Activated CD8-positive, alpha-beta T cell treated with anti-CD3 and anti-CD28 coated beads for 36 hours (primary cell): Measurements from ENCODE around the gene TNNT2. TPM values are rescaled to one million over a fixed set of nuclear protein-coding genes. Genes with fewer than 3 reads are reported as not detected.

Experiments used
- ATAC-seq: fragments of 200-7000 bp; cut with Tn5 transposase; one replicate; pipeline ENCODE4 v1.10.0; 2021; ENCODE audit warnings: mild to moderate bottlenecking, moderate library complexity
- CTCF ChIA-PET: fragments of 350-600 bp; sonication (Branson Sonifier 250); formaldehyde crosslinking; loops from one replicate; lab custom pipeline; 2021; ENCODE audit warnings: antibody characterized with exemption; lab: Charles Lee
- POLR2A ChIA-PET: fragments of 350-600 bp; sonication (Branson Sonifier 250); formaldehyde crosslinking; loops from one replicate; lab custom pipeline; 2021; ENCODE audit warnings: antibody characterized with exemption; lab: Charles Lee
- DNase-seq: peaks from one replicate; pipeline ENCODE4 v3.0.0-alpha.2; 2020
- H3K27ac Mint-ChIP-seq: one replicate; pipeline ENCODE4 v1.8.0; 2021; ENCODE audit warnings: mild to moderate bottlenecking, mixed read lengths
- H3K27me3 Mint-ChIP-seq: one replicate; pipeline ENCODE4 v1.8.0; 2021; ENCODE audit warnings: mixed read lengths
- H3K36me3 Mint-ChIP-seq: one replicate; pipeline ENCODE4 v1.8.0; 2021; ENCODE audit warnings: low read depth, mixed read lengths
- H3K4me1 Mint-ChIP-seq: one replicate; pipeline ENCODE4 v1.8.0; 2021; ENCODE audit warnings: low read depth, mixed read lengths
- H3K4me3 Mint-ChIP-seq: one replicate; pipeline ENCODE4 v1.8.0; 2021; ENCODE audit warnings: mild to moderate bottlenecking, moderate library complexity, mixed read lengths
- H3K9me3 Mint-ChIP-seq: one replicate; pipeline ENCODE4 v1.8.0; 2021; ENCODE audit warnings: mixed read lengths
- intact Hi-C: fragments of 100-400 bp; cut with micrococcal nuclease; formaldehyde crosslinking; loops from one replicate; pipeline ENCODE4 v1.10.0; 2022
- total RNA-seq, 2 experiments: library from RNA; stranded (reverse); gene quantifications; one replicate each; pipeline ENCODE4 v1.2.3, GENCODE V29; 2021
- TF ChIP-seq, protein P1 (sequence below): fragments of 200-600 bp; IDR thresholded peaks from one replicate; pipeline ENCODE4 v1.8.0; 2022; ENCODE audit warnings: antibody characterized with exemption, mild to moderate bottlenecking

TNNT2 gene
- total RNA-seq, 2 experiments from 2014 or later, result not detected

DNA sequence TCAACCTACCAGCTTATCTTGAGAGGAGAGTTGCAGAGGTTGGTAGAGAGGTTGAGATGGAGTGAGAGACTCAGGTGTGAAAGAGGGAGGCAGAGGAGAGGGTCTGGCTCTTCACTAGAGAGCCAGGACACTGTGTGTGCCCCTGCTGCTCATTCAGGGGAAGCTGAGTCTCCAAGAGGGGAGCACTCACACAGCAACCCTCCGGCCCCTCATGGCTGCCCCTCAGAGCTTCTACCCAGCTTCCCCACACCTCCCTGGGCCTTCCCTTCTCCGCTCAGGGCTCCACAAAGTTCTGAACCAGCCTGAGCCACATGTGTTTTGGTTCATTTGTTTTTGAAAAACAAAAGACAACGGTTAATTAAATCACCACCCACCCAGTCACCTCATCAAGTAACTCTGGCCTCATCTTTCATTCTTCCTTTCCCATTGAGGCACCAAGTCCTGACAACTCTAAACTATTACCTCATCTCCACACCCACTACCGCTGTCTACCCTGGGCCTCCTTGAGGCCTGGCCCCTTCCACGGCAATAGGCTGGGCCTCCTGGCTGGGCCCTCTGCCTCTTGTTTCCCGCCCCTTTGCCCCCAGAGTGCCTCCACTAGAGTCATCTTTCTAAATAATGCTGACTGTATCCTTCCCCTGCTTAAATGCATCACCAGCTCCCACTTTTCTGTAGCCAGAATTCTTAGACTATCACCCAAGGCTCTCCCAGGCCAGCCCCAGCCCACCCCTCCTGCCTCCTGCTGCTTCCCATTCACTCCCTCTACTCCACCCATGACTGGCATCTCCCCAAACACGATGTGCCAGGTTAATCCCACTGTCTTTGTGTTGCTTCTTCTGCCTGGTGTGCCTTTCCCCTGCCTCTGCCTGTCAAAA, 33.0 kb downstream of the TNNT2 start:
- ATAC-seq (no peak), DNase-seq (no peak)
- Mint-ChIP-seq H3K36me3 (no peaks in the 10 kb centered on the region), H3K4me1 (no peaks in the 10 kb centered on the region), H3K9me3 (peaks cover 2% of the 10 kb centered on the region), H3K4me3 (no peak overlapping the region), H3K27ac (no peak overlapping the region), H3K27me3 (peaks cover 21% of the 10 kb centered on the region)
- POLR2A ChIA-PET, result no interaction called here
- CTCF ChIA-PET, result interaction anchor here (1.4 kb wide), 1 partner anchor 18 kb away, joined by 3 read pairs; no protein-coding TSS in a partner anchor
- intact Hi-C loops, result no loop called here
- TF ChIP-seq, protein P1, sequence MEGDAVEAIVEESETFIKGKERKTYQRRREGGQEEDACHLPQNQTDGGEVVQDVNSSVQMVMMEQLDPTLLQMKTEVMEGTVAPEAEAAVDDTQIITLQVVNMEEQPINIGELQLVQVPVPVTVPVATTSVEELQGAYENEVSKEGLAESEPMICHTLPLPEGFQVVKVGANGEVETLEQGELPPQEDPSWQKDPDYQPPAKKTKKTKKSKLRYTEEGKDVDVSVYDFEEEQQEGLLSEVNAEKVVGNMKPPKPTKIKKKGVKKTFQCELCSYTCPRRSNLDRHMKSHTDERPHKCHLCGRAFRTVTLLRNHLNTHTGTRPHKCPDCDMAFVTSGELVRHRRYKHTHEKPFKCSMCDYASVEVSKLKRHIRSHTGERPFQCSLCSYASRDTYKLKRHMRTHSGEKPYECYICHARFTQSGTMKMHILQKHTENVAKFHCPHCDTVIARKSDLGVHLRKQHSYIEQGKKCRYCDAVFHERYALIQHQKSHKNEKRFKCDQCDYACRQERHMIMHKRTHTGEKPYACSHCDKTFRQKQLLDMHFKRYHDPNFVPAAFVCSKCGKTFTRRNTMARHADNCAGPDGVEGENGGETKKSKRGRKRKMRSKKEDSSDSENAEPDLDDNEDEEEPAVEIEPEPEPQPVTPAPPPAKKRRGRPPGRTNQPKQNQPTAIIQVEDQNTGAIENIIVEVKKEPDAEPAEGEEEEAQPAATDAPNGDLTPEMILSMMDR, result no peak

- H3K27ac Mint-ChIP-seq, result no peak overlapping the region
- CTCF ChIA-PET, result interaction anchor here (1.0 kb wide), 1 partner anchor 168 kb away, joined by 3 read pairs; no protein-coding TSS in a partner anchor
- no peak for ATAC-seq
Observed at GRCh38 chr1:201341377-201341776, 36.1 kb downstream of the TNNT2 start.

GRCh38 chr1:201336711-201337450, 40.6 kb downstream of the TNNT2 start:
- POLR2A ChIA-PET, result no interaction called here
- ATAC-seq (no peak), DNase-seq (no peak)
- peaks cover 2% of the 10 kb centered on the region for H3K9me3 Mint-ChIP-seq
- H3K4me3 Mint-ChIP-seq, result no peak overlapping the region
- peaks cover 5% of the 10 kb centered on the region for H3K27me3 Mint-ChIP-seq
- CTCF ChIA-PET, result no interaction called here
- TF ChIP-seq, protein P1, result no peak
- no peaks in the 10 kb centered on the region for H3K4me1 Mint-ChIP-seq
- no peak overlapping the region for H3K27ac Mint-ChIP-seq
- intact Hi-C loops, result no loop called here
- H3K36me3 Mint-ChIP-seq, result no peaks in the 10 kb centered on the region

More at GRCh38 chr1:201341377-201341776, 36.1 kb downstream of the TNNT2 start:
- Mint-ChIP-seq H3K4me1 (no peaks in the 10 kb centered on the region), H3K9me3 (peaks cover 2% of the 10 kb centered on the region), H3K4me3 (no peak overlapping the region), H3K27me3 (peaks cover 5% of the 10 kb centered on the region), H3K36me3 (no peaks in the 10 kb centered on the region)
- no peak for DNase-seq
- TF ChIP-seq, protein P1, result no peak
- intact Hi-C loops, result no loop called here
- POLR2A ChIA-PET, result interaction anchor here (0.6 kb wide), 1 partner anchor 47 kb away, joined by 3 read pairs; no protein-coding TSS in a partner anchor

GRCh38 chr1:201335901-201336300, 41.6 kb downstream of the TNNT2 start:
- ChIA-PET POLR2A (no interaction called here), CTCF (no interaction called here)
- intact Hi-C loops, result no loop called here
- DNase-seq, result no peak
- no peak for ATAC-seq
- Mint-ChIP-seq H3K9me3 (no peaks in the 10 kb centered on the region), H3K36me3 (no peaks in the 10 kb centered on the region), H3K27ac (no peak overlapping the region), H3K27me3 (peaks cover 1% of the 10 kb centered on the region), H3K4me3 (no peak overlapping the region), H3K4me1 (no peaks in the 10 kb centered on the region)
- TF ChIP-seq, protein P1, result no peak
